Smooth muscle cell (in vitro differentiated cells): ENCODE results near the gene STX2. TPM values are rescaled to one million over a fixed set of nuclear protein-coding genes. Genes with fewer than 3 reads are reported as not detected.

Source experiments
- DNase-seq: peaks from one replicate; lab custom pipeline; 2025; ENCODE audit not compliant: unreplicated experiment; lab: John Stamatoyannopoulos, UW
- H2AFZ ChIP-seq: fragments of 200-600 bp; sonication (generic); 2 replicates; pipeline ENCODE4 v1.6.0; 2016; ENCODE audit warnings: antibody characterized with exemption, low read depth, mild to moderate bottlenecking
- H3F3A ChIP-seq: fragments of 200-600 bp; sonication (generic); 2 replicates; pipeline ENCODE4 v1.6.0; 2017; ENCODE audit warnings: antibody characterized with exemption, low read depth
- H3K27ac ChIP-seq: fragments of 200-600 bp; sonication (generic); 2 replicates; pipeline ENCODE4 v1.5.1; 2016; ENCODE audit warnings: low read depth, mild to moderate bottlenecking
- H3K27me3 ChIP-seq: fragments of 200-600 bp; sonication (generic); 2 replicates; pipeline ENCODE4 v1.6.1; 2016; ENCODE audit warnings: low read depth, mild to moderate bottlenecking
- H3K36me3 ChIP-seq: fragments of 200-600 bp; sonication (generic); 2 replicates; pipeline ENCODE4 v1.5.1; 2016; ENCODE audit warnings: low read depth
- H3K4me1 ChIP-seq: fragments of 200-600 bp; sonication (generic); 2 replicates; pipeline ENCODE4 v1.5.1; 2016; ENCODE audit warnings: low read depth
- H3K4me2 ChIP-seq: fragments of 200-600 bp; sonication (generic); 2 replicates; pipeline ENCODE4 v1.6.0; 2016; ENCODE audit warnings: mild to moderate bottlenecking
- H3K4me3 ChIP-seq: fragments of 200-600 bp; sonication (generic); 2 replicates; pipeline ENCODE4 v1.5.1; 2016; ENCODE audit warnings: mild to moderate bottlenecking
- H3K79me2 ChIP-seq: fragments of 200-600 bp; sonication (generic); 2 replicates; pipeline ENCODE4 v1.6.0; 2016; ENCODE audit warnings: low read depth, mild to moderate bottlenecking
- H3K9ac ChIP-seq: fragments of 200-600 bp; sonication (generic); 2 replicates; pipeline ENCODE4 v1.6.0; 2016; ENCODE audit warnings: low read depth
- H3K9me3 ChIP-seq: fragments of 200-600 bp; sonication (generic); replicated peaks from 2 replicates; pipeline ENCODE4 v1.5.1; 2016; ENCODE audit warnings: low read depth
- H4K20me1 ChIP-seq: fragments of 200-600 bp; sonication (generic); 2 replicates; pipeline ENCODE4 v1.6.0; 2016; ENCODE audit warnings: low read depth
- WGBS: methylation state at CpG from one replicate; pipeline ENCODE4 v1.1.7; 2016; ENCODE audit warnings: low lambda C conversion rate; 5-methylcytosine and 5-hydroxymethylcytosine counted together
- polyA plus RNA-seq: library from polyadenylated mRNA; unstranded; fragments of >200 nt; fragmentation: Nextera tagmentation; extraction: Ambion mirVana; gene quantifications from 2 replicates; pipeline ENCODE4 v1.2.1, GENCODE V29; 2016
- total RNA-seq: library from RNA; depleted of rRNA; stranded (reverse); fragments of >200 nt; gene quantifications from 2 replicates; pipeline ENCODE4 v1.2.3, GENCODE V29; 2014
- TF ChIP-seq, protein P1 (sequence below): fragments of 200-600 bp; sonication (generic); IDR thresholded peaks from 2 replicates; pipeline ENCODE4 v1.5.1; 2017; ENCODE audit warnings: borderline replicate concordance, mild to moderate bottlenecking, antibody characterized with exemption; ENCODE audit not compliant: insufficient read depth, poor library complexity, severe bottlenecking

STX2 gene
- total and polyA plus RNA-seq, 2 experiments from 2014 or later = 25.3 to 32.8 TPM

DNA sequence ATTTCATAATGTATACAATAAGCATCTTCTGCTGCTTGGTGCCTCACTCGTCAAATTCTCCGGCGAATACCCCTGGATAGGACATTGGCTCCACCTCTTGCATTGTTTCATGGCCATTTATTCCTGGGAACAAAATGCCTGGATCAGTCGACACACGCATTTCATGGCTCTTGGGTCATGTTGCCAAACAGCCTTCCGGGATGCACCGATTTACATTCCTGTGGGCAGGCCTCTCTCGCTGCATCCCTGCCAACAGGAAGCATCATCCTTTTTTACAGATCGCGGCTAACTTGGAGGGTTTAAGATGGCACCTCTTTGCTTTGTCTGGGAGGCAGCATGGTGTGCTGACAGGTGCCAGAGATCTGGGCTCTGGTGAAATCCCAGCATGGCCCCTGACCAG lies 90.3 kb downstream of the STX2 start:
- no peak for DNase-seq
- H3K9me3 ChIP-seq = no peaks in the 10 kb centered on the region
- TF ChIP-seq, protein P1, sequence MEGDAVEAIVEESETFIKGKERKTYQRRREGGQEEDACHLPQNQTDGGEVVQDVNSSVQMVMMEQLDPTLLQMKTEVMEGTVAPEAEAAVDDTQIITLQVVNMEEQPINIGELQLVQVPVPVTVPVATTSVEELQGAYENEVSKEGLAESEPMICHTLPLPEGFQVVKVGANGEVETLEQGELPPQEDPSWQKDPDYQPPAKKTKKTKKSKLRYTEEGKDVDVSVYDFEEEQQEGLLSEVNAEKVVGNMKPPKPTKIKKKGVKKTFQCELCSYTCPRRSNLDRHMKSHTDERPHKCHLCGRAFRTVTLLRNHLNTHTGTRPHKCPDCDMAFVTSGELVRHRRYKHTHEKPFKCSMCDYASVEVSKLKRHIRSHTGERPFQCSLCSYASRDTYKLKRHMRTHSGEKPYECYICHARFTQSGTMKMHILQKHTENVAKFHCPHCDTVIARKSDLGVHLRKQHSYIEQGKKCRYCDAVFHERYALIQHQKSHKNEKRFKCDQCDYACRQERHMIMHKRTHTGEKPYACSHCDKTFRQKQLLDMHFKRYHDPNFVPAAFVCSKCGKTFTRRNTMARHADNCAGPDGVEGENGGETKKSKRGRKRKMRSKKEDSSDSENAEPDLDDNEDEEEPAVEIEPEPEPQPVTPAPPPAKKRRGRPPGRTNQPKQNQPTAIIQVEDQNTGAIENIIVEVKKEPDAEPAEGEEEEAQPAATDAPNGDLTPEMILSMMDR = no peak
- H3K4me3 ChIP-seq = no peak overlapping the region
- no peak overlapping the region for H3K4me2 ChIP-seq
- WGBS = 69% methylated on average over 10 of the region's 10 CpGs
- H3K27me3 ChIP-seq = peaks cover 14% of the 10 kb centered on the region
- H3K27ac ChIP-seq = no peak overlapping the region
- H3K9ac ChIP-seq = no peak overlapping the region
- H2AFZ ChIP-seq = no peak overlapping the region
- H3K79me2 ChIP-seq = no peaks in the 10 kb centered on the region
- no peaks in the 10 kb centered on the region for H3K4me1 ChIP-seq
- no peaks in the 10 kb centered on the region for H3F3A ChIP-seq
- no peaks in the 10 kb centered on the region for H3K36me3 ChIP-seq
- H4K20me1 ChIP-seq = no peaks in the 10 kb centered on the region

DNA sequence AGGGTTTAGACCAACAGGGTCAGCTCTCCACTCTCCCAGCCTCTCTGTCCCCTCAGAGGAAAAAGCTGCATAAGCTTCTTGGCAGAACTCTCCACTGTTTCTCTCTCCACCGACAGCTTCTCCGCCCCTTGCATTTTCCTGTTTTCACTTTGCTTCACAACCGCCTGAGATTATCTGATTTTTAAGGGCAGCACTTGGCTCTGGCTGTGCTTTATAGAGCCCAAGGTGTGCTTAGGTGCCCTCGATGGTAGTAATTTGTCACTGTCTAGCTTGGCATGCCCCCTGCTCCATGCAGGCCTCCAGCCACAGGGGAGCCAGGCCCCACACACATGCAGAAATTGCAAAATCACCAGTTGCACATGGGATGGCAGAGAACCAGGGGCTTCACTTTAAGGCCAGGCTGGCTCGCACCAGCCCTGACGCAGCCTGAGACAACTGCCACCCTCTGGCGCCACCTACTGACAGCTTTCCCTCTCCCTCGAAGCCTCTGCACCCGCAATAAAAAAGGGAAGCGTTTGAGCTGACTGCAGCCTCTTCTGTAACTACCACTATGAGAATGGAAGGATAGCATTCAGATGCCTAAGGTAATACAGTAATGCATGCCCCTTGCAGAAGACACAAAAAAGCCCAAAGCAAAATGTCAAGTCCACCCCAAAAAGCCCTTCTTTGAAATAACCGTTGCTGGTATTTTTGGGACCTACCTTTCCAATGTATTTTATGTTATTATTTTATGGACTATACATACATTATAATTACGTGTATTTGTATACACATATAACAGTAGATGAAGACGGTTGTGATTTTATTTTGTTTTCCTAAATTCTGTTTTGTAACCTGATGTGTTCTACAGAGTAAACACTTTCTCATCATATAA lies 90.9 kb downstream of the STX2 start:
- 21% methylated on average over 13 of the region's 13 CpGs for WGBS
- TF ChIP-seq, protein P1 = peak; percentile 83
- DNase-seq = peak; percentile 52
- Histone ChIP-seq H3K36me3 (no peaks in the 10 kb centered on the region), H3K27ac (no peak overlapping the region), H4K20me1 (no peaks in the 10 kb centered on the region), H3K27me3 (peaks cover 14% of the 10 kb centered on the region), H3K9me3 (no peaks in the 10 kb centered on the region), H3K4me2 (no peak overlapping the region), H3K9ac (no peak overlapping the region), H3K4me1 (no peaks in the 10 kb centered on the region), H3K79me2 (no peaks in the 10 kb centered on the region), H2AFZ (no peak overlapping the region), H3K4me3 (no peak overlapping the region), H3F3A (no peaks in the 10 kb centered on the region)

DNA sequence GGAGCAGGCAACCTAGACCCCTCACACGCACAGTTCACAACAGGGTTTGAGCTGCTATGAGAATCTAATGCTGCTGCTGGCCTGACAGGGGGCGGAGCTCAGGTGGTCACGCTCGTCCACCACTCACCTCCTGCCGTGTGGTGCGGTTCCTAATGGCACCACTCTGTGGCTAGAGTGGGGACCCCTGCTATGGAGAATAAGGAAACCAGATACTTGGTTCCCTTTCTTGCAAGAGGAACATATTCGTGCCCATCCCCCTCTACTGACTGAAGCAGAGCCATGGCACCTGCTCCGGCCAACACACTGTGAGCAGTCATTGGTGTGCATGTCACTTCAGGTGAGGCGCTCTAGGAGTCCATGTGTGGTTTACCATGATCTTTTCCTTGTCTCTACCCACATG lies 92.5 kb downstream of the STX2 start:
- no peak overlapping the region for H3K4me2 ChIP-seq
- no peaks in the 10 kb centered on the region for H4K20me1 ChIP-seq
- no peak overlapping the region for H3K9ac ChIP-seq
- no peak overlapping the region for H3K27ac ChIP-seq
- peaks cover 13% of the 10 kb centered on the region for H3K27me3 ChIP-seq
- no peaks in the 10 kb centered on the region for H3F3A ChIP-seq
- TF ChIP-seq, protein P1 = no peak
- no peaks in the 10 kb centered on the region for H3K36me3 ChIP-seq
- no peak overlapping the region for H3K4me3 ChIP-seq
- no peak for DNase-seq
- no peaks in the 10 kb centered on the region for H3K79me2 ChIP-seq
- 82% methylated on average over 9 of the region's 9 CpGs for WGBS
- no peaks in the 10 kb centered on the region for H3K4me1 ChIP-seq
- H2AFZ ChIP-seq = no peak overlapping the region
- H3K9me3 ChIP-seq = no peaks in the 10 kb centered on the region

DNA sequence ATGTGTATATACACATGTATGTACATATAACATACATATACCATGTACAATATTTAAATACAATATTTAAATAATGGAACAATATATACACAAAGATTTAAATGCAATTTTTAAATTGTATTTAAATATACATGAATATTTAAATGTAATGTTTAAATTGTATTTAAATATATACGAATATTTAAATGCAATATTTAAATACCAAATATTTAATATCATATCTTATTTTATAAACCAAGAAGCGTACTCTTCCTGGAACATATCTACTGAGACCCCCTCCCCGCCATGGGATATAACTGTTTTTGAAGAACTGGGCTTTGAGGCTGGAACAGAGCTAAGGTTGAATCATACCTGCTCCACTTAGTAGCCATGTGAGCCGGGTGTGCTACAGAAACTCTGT lies 93.1 kb downstream of the STX2 start:
- no peaks in the 10 kb centered on the region for H4K20me1 ChIP-seq
- WGBS = 92% methylated on average over 4 of the region's 4 CpGs
- H3K36me3 ChIP-seq = no peaks in the 10 kb centered on the region
- no peak overlapping the region for H3K4me3 ChIP-seq
- peaks cover 7% of the 10 kb centered on the region for H3K27me3 ChIP-seq
- TF ChIP-seq, protein P1 = no peak
- H3K79me2 ChIP-seq = no peaks in the 10 kb centered on the region
- no peak overlapping the region for H3K4me2 ChIP-seq
- no peaks in the 10 kb centered on the region for H3F3A ChIP-seq
- H3K9ac ChIP-seq = no peak overlapping the region
- no peak overlapping the region for H3K27ac ChIP-seq
- no peak overlapping the region for H2AFZ ChIP-seq
- no peak for DNase-seq
- H3K4me1 ChIP-seq = no peaks in the 10 kb centered on the region
- H3K9me3 ChIP-seq = no peaks in the 10 kb centered on the region
